ENCODE data around the gene DAD1.

The DAD1 gene

DNA sequence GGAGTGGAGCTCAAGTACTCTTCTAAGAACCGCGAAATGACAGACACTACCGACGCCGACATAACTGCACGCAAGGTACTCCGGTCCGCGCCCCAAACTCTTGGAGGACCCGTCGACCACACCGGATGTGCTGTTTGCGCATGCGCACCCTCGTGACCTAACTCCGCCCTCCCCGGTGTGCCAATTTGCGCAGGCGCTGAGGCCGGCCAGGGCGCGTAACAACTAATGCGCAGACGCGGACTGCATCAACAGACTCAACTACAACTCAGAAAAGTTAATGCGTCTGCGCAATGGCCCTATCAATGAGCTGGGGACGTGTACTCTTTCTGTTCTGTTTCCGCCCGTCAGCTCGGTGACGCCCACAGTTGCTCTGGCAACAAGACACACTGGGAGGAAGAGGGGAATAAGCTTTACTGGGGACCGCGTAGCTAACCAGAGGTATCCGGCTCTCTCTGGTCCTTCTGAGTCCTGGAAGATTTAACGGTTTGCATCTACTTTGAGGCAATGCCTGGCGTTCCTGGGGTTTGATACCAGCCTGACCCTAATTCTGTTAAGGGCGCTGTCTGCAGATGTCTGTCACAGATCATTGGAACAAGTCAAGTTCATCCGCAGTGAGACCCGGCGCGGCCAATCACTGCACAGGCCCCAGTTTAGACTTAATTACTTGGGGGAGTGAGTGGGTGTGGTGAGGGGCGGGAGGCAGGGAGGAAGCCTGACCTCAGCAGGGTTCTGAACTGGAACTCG lies at the start of gene DAD1 (continued):
- no peak for TF ChIP-seq ZNF133 (tag by site-specific recombination; IDR thresholded peaks at IDR 0.05)
- TF ChIP-seq ZNF423 (tag by site-specific recombination; IDR thresholded peaks at IDR 0.05), result no peak
- no peak for TF ChIP-seq ZNF664 (tag by site-specific recombination; IDR thresholded peaks at IDR 0.05)
- TF ChIP-seq ZBTB7A (tag by site-specific recombination; IDR thresholded peaks at IDR 0.05; ENCODE audit: low read depth), result no peak
- TF ChIP-seq ZNF140 (tag by site-specific recombination; IDR thresholded peaks at IDR 0.05), result no peak
- no peak for TF ChIP-seq ZNF311 (tag by site-specific recombination; IDR thresholded peaks at IDR 0.05; ENCODE audit: borderline replicate concordance)
- TF ChIP-seq ZIC2 (tag by site-specific recombination; IDR thresholded peaks at IDR 0.05), result no peak
- peak; percentile 73 for TF ChIP-seq ZXDB (tag by site-specific recombination; IDR thresholded peaks at IDR 0.05)
- TF ChIP-seq ZNF658 (tag by site-specific recombination; IDR thresholded peaks at IDR 0.05), result no peak
- TF ChIP-seq ZNF132 (tag by site-specific recombination; IDR thresholded peaks at IDR 0.05; ENCODE audit: borderline replicate concordance), result no peak
- TF ChIP-seq ZNF10 (tag by site-specific recombination; IDR thresholded peaks at IDR 0.05), result no peak
- TF ChIP-seq RBAK (tag by site-specific recombination; IDR thresholded peaks at IDR 0.05), result no peak
- TF ChIP-seq ZNF416 (tag by site-specific recombination; IDR thresholded peaks at IDR 0.05), result no peak
- TF ChIP-seq, protein P1, sequence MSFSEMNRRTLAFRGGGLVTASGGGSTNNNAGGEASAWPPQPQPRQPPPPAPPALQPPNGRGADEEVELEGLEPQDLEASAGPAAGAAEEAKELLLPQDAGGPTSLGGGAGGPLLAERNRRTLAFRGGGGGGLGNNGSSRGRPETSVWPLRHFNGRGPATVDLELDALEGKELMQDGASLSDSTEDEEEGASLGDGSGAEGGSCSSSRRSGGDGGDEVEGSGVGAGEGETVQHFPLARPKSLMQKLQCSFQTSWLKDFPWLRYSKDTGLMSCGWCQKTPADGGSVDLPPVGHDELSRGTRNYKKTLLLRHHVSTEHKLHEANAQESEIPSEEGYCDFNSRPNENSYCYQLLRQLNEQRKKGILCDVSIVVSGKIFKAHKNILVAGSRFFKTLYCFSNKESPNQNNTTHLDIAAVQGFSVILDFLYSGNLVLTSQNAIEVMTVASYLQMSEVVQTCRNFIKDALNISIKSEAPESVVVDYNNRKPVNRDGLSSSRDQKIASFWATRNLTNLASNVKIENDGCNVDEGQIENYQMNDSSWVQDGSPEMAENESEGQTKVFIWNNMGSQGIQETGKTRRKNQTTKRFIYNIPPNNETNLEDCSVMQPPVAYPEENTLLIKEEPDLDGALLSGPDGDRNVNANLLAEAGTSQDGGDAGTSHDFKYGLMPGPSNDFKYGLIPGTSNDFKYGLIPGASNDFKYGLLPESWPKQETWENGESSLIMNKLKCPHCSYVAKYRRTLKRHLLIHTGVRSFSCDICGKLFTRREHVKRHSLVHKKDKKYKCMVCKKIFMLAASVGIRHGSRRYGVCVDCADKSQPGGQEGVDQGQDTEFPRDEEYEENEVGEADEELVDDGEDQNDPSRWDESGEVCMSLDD (tag by site-specific recombination; IDR thresholded peaks at IDR 0.05), result peak; percentile 73
- no peak for TF ChIP-seq SCRT2 (tag by site-specific recombination; IDR thresholded peaks at IDR 0.05)
- TF ChIP-seq, protein P2, sequence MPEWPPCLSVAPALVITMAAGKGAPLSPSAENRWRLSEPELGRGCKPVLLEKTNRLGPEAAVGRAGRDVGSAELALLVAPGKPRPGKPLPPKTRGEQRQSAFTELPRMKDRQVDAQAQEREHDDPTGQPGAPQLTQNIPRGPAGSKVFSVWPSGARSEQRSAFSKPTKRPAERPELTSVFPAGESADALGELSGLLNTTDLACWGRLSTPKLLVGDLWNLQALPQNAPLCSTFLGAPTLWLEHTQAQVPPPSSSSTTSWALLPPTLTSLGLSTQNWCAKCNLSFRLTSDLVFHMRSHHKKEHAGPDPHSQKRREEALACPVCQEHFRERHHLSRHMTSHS (tag by site-specific recombination; IDR thresholded peaks at IDR 0.05), result no peak
- TF ChIP-seq YY1 (tag by site-specific recombination; IDR thresholded peaks at IDR 0.05), result no peak
- TF ChIP-seq ZNF521 (tag by site-specific recombination; IDR thresholded peaks at IDR 0.05), result no peak
- no peak for TF ChIP-seq IKZF3 (tag by site-specific recombination; IDR thresholded peaks at IDR 0.05)
- no peak for TF ChIP-seq ZNF248 (tag by site-specific recombination; IDR thresholded peaks at IDR 0.05)
- TF ChIP-seq ZNF791 (tag by site-specific recombination; IDR thresholded peaks at IDR 0.05), result no peak
- TF ChIP-seq BCL11A (tag by site-specific recombination; IDR thresholded peaks at IDR 0.05; ENCODE audit: low read depth), result no peak
- TF ChIP-seq, protein P3, sequence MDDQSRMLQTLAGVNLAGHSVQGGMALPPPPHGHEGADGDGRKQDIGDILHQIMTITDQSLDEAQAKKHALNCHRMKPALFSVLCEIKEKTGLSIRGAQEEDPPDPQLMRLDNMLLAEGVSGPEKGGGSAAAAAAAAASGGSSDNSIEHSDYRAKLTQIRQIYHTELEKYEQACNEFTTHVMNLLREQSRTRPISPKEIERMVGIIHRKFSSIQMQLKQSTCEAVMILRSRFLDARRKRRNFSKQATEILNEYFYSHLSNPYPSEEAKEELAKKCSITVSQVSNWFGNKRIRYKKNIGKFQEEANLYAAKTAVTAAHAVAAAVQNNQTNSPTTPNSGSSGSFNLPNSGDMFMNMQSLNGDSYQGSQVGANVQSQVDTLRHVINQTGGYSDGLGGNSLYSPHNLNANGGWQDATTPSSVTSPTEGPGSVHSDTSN (CRISPR knock-in tag; IDR thresholded peaks at IDR 0.05), result no peak
- TF ChIP-seq TRIM28 (IDR thresholded peaks at IDR 0.05; ENCODE audit: borderline replicate concordance, low read length), result 0 out of 2 replicates have a peak, but pooled peaks have one; percentile 44
- TF ChIP-seq ZNF112 (tag by site-specific recombination; IDR thresholded peaks at IDR 0.05), result no peak
- TF ChIP-seq KLF1 (tag by site-specific recombination; IDR thresholded peaks at IDR 0.05), result peak; percentile 83
- TF ChIP-seq, protein P4, sequence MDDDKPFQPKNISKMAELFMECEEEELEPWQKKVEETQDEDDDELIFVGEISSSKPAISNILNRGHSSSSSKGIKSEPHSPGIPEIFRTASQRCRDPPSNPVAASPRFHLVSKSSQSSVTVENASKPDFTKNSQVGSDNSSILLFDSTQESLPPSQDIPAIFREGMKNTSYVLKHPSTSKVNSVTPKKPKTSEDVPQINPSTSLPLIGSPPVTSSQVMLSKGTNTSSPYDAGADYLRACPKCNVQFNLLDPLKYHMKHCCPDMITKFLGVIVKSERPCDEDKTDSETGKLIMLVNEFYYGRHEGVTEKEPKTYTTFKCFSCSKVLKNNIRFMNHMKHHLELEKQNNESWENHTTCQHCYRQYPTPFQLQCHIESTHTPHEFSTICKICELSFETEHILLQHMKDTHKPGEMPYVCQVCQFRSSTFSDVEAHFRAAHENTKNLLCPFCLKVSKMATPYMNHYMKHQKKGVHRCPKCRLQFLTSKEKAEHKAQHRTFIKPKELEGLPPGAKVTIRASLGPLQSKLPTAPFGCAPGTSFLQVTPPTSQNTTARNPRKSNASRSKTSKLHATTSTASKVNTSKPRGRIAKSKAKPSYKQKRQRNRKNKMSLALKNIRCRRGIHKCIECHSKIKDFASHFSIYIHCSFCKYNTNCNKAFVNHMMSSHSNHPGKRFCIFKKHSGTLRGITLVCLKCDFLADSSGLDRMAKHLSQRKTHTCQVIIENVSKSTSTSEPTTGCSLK (tag by site-specific recombination; IDR thresholded peaks at IDR 0.05), result no peak
- no peak for TF ChIP-seq ZNF660 (tag by site-specific recombination; IDR thresholded peaks at IDR 0.05)
- TF ChIP-seq ZNF211 (tag by site-specific recombination; IDR thresholded peaks at IDR 0.05; ENCODE audit: low read depth), result no peak
- TF ChIP-seq, protein P5, sequence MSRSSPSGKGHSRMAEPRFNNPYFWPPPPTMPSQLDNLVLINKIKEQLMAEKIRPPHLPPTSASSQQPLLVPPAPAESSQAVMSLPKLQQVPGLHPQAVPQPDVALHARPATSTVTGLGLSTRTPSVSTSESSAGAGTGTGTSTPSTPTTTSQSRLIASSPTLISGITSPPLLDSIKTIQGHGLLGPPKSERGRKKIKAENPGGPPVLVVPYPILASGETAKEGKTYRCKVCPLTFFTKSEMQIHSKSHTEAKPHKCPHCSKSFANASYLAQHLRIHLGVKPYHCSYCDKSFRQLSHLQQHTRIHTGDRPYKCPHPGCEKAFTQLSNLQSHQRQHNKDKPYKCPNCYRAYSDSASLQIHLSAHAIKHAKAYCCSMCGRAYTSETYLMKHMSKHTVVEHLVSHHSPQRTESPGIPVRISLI (tag by site-specific recombination; IDR thresholded peaks at IDR 0.05), result no peak
- TF ChIP-seq, protein P6, sequence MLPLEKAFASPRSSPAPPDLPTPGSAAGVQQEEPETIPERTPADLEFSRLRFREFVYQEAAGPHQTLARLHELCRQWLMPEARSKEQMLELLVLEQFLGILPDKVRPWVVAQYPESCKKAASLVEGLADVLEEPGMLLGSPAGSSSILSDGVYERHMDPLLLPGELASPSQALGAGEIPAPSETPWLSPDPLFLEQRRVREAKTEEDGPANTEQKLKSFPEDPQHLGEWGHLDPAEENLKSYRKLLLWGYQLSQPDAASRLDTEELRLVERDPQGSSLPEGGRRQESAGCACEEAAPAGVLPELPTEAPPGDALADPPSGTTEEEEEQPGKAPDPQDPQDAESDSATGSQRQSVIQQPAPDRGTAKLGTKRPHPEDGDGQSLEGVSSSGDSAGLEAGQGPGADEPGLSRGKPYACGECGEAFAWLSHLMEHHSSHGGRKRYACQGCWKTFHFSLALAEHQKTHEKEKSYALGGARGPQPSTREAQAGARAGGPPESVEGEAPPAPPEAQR (tag by site-specific recombination; IDR thresholded peaks at IDR 0.05), result no peak
- TF ChIP-seq ZNF837 (tag by site-specific recombination; IDR thresholded peaks at IDR 0.05), result no peak
- TF ChIP-seq ZNF792 (tag by site-specific recombination; IDR thresholded peaks at IDR 0.05), result no peak
